GM10847 (cell line): Measurements from ENCODE around the gene SMTNL1.
A peak's percentile ranks its signal among the peaks of the same experiment; 100 is the strongest.

ENCODE experiments used
- POLR2A ChIP-seq: IDR thresholded peaks from 2 replicates; pipeline ENCODE4 v1.6.1; 2011; ENCODE audit not compliant: insufficient read length; ENCODE audit errors: extremely low read depth

The SMTNL1 gene

DNA sequence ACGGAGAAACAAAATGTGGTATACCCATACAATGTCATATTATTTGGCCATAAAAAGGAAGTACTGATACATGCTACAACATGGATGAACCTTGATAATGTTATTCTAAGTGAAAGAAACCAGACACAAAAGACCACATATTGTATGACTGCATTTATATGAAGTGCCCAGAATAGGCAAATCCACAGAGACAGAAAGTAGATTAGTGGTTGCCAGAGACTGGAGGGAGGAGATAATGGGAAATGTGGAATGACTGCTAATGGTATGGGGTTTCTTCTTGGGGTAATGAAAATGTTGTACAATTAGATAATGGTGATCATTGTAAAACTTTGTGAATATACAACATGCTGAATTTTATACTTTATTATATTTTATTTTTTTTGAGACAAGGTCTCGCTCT is 16.3 kb upstream of the SMTNL1 start:
- TF ChIP-seq POLR2A, result no peak

DNA sequence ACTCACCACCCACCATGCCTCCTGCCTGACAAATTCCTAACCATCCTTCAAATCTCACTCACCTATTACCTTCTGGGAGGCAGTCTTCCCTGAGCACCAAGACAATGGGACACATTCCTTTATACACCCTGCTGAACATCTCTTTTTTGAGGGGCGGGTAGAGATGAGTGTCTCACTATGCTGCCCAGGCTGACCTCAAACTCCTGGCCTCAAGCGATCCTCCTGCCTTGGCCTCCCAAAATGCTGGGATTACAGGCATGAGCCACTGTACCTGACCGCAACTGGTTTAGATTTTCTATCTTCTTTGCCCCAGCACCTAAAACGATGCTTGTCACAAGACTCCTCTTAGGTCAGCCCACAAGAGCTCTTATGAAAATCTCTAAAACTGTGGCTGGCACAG is 14.0 kb upstream of the SMTNL1 start:
- no peak for TF ChIP-seq POLR2A

DNA sequence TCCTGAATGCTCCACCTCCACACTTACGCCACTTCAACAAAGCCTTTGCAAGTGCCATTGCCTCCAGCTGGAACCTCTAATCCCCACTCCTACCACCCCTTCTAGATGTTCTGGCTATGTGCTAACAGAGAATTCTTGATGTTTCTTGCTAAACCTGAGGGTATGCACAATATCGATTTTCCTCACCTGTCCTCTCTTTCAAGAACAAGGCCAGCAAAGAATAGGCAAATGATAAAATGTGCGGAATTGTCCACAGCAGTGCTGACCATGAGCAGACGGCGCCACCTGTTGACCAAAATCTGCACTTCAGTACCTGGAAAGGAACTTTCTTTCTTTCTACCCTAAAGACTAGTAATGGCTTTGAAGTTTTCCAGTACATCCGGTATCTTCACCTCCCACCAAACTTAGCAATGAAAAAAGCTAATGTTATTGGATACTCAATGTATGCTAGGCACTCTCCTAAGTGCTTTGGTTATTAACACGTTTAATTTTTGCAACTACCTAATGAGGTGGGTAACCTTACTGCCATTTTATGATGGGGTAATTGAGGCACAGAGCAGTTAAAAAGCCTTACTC is 10.3 kb upstream of the SMTNL1 start:
- TF ChIP-seq POLR2A, result no peak

DNA sequence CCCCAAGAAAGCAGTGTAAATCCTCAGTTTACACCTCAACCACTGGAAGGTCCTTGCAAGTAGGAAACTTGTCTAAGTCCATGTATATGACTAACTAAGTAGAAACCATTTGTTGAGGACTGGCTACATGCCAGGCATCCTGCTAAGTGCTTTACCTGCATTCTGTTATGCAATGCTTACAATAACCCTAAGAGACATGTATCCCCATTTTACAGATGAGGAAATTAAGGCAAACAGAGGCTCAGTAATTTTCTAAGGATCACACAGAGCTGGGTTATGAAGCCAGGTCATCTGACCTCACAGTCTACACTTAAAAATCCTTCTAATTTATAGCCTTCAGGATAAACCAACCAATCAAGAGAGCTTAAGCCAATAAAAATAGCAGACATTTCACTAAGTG is 8.4 kb upstream of the SMTNL1 start:
- TF ChIP-seq POLR2A, result no peak

DNA sequence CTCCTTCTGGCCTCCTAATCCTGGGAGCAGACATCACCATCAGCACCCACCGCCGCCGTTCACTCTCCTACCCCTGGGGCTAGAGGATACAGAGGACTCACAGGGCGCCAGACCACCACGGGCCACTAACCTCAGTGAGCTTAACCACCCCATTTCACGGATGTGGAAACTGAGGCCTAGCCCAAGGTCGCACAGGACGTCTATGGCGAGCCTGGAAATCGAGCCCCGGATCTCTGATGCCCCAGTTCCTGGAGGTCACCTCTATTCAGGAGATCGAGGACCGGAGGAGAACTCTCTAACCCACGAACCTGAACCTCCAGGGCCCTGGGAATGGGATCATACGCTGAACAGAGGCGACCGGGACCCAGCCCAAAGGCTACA is 7.2 kb upstream of the SMTNL1 start:
- no peak for TF ChIP-seq POLR2A

DNA sequence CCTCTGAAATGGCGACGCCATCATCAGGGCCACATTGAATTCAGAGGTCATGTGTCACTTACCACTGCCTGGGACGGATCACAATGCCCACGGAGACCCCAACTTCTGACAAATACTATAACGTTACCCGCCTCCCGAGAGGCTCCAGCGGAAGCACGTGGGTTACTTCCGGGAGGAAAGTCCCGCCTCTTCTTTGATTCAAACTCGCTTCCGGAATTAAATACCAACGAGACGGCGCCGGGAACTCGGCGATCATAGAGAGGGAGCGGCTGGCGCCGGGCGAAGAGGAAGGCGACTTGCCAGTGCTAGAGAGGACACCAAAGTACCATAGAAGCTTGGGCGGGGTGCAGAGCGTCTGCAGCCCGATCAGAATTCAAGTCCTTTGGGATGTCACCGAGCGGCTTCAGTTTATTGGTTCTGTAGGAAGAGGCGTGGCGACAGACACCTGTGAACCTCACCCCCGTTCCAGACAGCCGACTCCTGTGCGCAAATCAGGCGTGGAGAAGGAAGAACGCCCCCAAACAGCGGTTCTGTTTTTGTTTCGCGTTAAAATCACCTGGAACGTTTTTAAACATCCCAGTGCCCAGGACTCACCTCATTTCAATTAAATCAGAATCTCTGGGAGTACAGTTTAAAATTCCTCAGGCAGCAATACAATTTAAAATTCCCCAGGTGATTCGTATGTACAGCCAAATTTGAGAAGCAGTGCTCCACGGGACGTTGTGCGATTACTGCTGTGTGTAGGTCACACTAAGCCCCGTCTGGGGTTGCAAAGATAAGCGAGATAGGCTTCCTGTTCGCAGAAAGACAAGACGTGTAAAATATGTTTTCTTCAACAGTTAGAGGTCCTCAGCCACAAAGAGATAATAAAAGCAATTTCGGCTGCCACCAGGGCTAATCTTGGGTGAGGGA is 6.5 kb upstream of the SMTNL1 start, which contains the start of gene TIMM10:
TIMM10 (minus strand) TSS at position 159 of the 912 bp plus-strand sequence. CDS start 565 bp downstream, outside the sequence.
- peak; percentile 27 for TF ChIP-seq POLR2A

DNA sequence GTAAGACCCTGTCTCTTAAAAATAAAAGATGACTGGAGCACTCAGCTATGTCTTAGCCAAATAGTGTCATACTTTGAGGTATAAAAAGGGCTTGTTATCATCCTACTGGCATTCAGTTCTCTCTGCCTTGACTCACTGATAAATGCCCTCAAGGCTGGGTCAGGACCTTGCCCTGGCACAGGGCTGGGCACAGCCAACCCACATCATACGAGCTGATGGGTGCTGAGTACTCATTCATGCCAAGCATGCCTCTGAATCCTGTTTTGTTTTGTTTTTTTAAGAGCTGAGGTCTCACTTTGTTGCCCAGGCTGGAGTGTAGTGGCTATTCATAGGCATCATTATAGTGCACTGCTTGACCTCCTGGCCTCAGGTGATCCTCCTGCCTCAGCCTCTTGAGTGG is 1.9 kb downstream of the SMTNL1 start:
- TF ChIP-seq POLR2A, result no peak

DNA sequence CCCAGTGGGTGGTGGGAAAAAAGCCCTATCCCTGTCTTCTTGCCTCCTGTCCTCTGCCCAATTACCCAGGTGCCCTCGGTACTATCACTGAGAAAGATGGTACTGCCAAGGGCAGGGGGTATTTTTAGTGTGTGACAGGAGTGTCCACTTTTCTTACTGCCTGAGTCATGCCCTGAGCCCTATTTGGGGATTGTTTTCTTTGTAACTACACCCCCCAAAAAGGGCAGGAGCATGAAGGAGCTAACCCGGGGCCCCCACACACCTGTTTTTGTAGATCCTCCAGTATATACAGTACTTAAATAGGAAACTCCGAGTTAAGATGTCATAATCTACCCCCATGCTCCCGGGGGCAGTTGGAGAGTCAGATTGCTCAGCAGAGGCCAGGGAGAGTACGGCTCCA is 3.8 kb downstream of the SMTNL1 start:
- no peak for TF ChIP-seq POLR2A

DNA sequence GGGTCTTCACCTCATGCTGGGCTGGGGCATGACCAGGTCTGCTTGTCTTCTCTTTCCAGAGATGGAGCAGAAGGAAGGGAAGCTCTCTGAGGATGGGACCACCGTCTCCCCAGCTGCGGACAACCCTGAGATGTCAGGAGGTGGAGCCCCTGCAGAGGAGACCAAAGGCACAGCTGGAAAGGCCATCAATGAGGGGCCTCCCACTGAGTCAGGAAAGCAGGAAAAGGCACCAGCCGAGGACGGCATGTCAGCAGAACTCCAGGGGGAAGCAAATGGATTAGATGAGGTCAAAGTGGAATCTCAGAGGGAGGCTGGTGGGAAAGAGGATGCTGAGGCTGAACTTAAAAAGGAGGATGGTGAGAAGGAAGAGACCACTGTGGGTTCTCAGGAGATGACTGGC is 5.2 kb downstream of the SMTNL1 start:
- TF ChIP-seq POLR2A, result no peak

DNA sequence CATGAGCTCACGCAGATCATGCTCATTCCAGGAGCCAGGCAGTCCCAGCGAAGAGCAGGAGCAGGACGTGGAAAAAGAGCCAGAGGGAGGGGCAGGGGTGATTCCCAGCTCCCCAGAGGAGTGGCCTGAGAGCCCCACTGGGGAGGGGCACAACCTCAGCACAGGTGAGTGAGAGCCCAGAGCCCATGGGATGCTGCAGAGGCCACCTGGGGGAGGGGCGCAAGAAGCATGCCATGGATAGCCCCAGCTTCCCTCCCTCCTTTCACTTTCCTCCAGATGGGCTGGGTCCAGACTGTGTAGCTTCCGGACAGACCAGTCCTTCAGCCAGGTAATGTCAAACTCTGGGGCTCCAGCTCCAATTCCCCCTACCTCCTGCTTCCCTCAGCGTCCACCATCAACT is 6.2 kb downstream of the SMTNL1 start:
- TF ChIP-seq POLR2A, result no peak

DNA sequence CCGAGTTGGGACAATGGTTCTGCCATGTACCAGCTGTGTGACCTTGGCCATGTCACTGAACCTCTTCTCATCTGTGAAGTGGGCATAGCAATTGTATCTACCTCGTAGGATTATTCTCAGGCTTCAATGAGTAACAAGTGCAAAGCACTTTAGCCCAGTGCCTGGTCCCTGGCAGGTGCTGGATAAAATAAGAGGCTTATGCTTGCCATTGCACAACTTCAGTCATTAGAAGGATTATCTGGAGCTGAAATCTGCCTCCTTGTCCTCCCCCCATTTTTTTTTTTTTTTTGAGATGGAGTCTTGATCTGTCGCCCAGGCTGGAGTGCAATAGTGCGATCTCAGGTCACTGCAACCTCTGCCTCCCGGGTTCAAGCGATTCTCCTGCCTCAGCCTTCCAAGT is 7.2 kb downstream of the SMTNL1 start:
- TF ChIP-seq POLR2A, result no peak

DNA sequence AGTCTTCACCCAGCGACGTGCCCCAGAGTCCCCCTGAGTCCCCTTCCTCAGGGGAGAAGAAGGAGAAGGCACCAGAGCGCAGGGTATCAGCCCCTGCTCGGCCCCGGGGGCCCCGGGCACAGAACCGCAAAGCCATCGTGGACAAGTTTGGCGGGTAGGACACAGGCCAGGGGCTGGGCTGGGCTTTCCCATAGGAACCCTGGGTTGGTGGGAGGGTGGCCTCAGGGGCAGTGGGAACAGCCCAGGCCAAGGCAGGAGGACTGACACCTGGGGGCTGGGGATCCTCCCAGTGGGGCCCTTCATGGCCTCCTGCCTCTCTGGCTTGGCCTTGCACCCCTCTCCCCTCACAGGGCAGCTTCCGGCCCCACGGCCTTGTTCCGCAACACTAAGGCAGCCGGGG is 8.5 kb downstream of the SMTNL1 start:
- TF ChIP-seq POLR2A, result no peak

DNA sequence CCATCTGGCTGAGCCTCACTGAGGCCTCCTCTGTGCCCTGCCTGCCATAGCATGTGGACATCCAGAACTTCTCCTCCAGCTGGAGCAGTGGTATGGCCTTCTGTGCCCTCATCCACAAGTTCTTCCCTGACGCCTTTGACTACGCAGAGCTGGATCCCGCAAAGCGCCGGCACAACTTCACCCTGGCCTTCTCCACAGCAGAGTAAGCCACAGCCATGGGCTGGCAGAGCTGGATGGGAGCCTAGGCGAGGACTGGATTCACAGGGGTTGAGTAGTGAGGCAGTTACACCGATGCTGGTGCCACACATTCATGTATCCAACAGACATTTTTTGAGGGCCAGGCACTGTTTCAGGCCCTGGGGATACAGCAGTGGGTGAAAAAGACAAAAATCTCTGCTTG is 9.1 kb downstream of the SMTNL1 start:
- no peak for TF ChIP-seq POLR2A

DNA sequence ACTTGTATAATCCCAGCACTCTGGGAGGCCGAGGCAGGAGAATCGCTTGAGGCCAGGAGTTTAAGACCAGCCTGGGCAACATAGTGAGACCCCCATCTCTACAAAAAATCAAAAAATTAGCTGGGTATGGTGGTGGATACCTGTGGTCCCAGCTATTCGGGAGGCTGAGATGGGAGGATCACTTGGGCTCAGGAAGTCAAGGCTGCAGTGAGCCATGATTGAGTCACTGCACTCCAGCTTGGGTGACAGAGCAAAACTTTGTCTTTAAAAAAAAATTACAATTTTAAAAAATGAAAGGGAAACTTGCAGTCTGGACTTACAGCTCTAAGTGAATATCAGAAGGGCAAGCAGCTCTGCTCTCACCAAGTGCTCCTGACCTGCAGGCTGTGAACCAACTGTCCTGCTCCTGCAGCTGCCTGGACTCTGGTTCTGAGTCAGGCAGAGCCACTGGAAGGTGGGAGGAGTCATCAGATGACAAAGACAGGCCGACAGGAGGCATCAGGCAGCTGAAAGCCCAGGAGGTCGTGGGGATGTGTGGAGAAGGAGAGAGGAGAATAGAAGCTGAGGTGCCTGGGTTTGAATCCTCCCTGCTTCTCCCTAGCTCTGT is 9.6 kb downstream of the SMTNL1 start:
- TF ChIP-seq POLR2A, result no peak

DNA sequence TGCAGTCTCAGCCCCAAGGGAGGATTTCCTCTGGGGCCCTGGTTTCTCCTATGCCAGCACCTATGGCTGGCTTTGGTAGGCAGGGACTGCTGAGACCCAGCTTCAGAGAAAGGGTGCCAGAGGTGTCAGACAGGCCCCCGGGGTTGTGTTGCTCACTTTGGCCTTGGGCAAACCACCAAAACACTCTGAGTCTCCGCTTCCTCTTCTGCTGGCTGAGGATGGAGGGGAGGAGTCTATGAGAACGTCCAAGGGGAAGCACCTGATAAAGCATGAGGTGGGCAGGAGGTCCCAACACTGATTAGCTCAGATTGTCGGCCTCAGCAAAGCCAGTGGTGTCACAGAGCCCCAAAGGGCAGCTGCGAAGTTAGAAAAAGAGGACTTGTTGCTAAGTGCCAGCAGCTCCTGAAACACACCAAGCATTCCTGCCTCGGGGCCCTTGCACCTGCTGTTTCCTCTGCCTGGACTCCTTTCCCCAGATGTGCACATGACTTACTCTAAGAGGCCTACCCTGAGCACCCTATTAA is 10.5 kb downstream of the SMTNL1 start:
- no peak for TF ChIP-seq POLR2A

DNA sequence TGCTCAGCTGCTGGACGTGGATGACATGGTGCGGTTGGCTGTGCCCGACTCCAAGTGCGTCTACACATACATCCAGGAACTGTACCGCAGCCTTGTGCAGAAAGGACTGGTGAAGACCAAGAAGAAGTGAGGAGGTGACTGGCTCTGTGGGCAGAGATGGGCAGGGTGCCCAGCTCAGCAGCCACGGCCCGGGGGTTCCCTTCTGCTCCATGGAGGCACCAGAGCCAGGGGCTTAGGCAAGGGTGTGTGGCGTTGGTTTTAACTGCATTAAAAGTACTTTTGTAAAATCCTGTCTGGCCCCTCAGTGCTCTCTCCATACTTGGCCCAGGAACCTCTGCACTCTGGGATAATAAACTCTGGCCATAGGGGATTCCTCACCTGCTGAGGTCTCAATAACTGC is 12.6 kb downstream of the SMTNL1 start:
- TF ChIP-seq POLR2A, result no peak
